SK-MEL-5 (cell line): ENCODE results near the gene PTRH2. TPM values are rescaled to one million over a fixed set of nuclear protein-coding genes. Genes with fewer than 3 reads are reported as not detected.
"Not testable (repeated sequence)": the region's sequence is repeated elsewhere in the genome, so short reads cannot be mapped to it uniquely, and the experiment has no call there.

ENCODE experiments used
- DNase-seq: peaks from one replicate; pipeline ENCODE4 v3.0.0-alpha.2; 2016; ENCODE audit warnings: low read depth, low spot score
- in situ Hi-C: cut with HindIII; loops from 2 replicates; pipeline ENCODE4 v1.10.0; 2016; ENCODE audit warnings: low sequenced_read_pairs, high pct_unique_total_duplicates, low pct_unique_long_range_greater_than_20kb
- total RNA-seq: library from RNA; depleted of rRNA; stranded (reverse); fragments of >200 nt; shearing (Covaris generic); gene quantifications from 2 replicates; pipeline ENCODE4 v1.2.3, GENCODE V29; 2014

The PTRH2 gene
- total RNA-seq, 1 experiment from 2014 or later, result 104 TPM

GRCh38 chr17:59688496-59688895 lies 18.7 kb downstream of the PTRH2 start:
- DNase-seq, result no peak
- in situ Hi-C loops, result no loop called here

- no peak for DNase-seq
- in situ Hi-C loops, result no loop called here
These were observed 19.2 kb downstream of the PTRH2 start for GRCh38 chr17:59688008-59688407.

GRCh38 chr17:59684967-59685366 lies 22.3 kb downstream of the PTRH2 start:
- in situ Hi-C loops, result no loop called here
- DNase-seq, result no peak

- no peak for DNase-seq
- in situ Hi-C loops, result no loop called here
These were observed 23.9 kb downstream of the PTRH2 start for GRCh38 chr17:59683283-59683682.

GRCh38 chr17:59680314-59680713 lies 26.9 kb downstream of the PTRH2 start:
- in situ Hi-C loops, result no loop called here
- no peak for DNase-seq

- in situ Hi-C loops, result no loop called here
- no peak for DNase-seq
These were observed 28.3 kb downstream of the PTRH2 start for GRCh38 chr17:59678918-59679317.

GRCh38 chr17:59676716-59677115 lies 30.5 kb downstream of the PTRH2 start:
- in situ Hi-C loops, result no loop called here
- DNase-seq, result no peak

- in situ Hi-C loops, result no loop called here
- no peak for DNase-seq
These were observed 32.0 kb downstream of the PTRH2 start for GRCh38 chr17:59675231-59675630.

GRCh38 chr17:59671386-59671785 lies 35.8 kb downstream of the PTRH2 start:
- in situ Hi-C loops, result no loop called here

GRCh38 chr17:59669944-59670343 lies 37.3 kb downstream of the PTRH2 start:
- DNase-seq, result no peak
- in situ Hi-C loops, result no loop called here

More at GRCh38 chr17:59671386-59671785, 35.8 kb downstream of the PTRH2 start:
- DNase-seq, result no peak

GRCh38 chr17:59669411-59669810 lies 37.8 kb downstream of the PTRH2 start:
- DNase-seq, result no peak
- in situ Hi-C loops, result no loop called here

- no peak for DNase-seq
- in situ Hi-C loops, result no loop called here
These were observed 38.4 kb downstream of the PTRH2 start for GRCh38 chr17:59668816-59669215.

- in situ Hi-C loops, result no loop called here
- DNase-seq, result no peak
These were observed 41.0 kb downstream of the PTRH2 start for GRCh38 chr17:59666235-59666634.

GRCh38 chr17:59656624-59657023 lies 50.6 kb downstream of the PTRH2 start:
- DNase-seq, in situ Hi-C loops: not testable (repeated sequence)

- no peak for DNase-seq
- in situ Hi-C loops, result no loop called here
These were observed 55.1 kb downstream of the PTRH2 start for GRCh38 chr17:59652119-59652518.

- DNase-seq, result no peak
- in situ Hi-C loops, result no loop called here
These were observed 55.9 kb downstream of the PTRH2 start for GRCh38 chr17:59651346-59651745.

- no peak for DNase-seq
- in situ Hi-C loops, result no loop called here
These were observed 56.6 kb downstream of the PTRH2 start for GRCh38 chr17:59650642-59651041.

GRCh38 chr17:59649886-59650285 lies 57.3 kb downstream of the PTRH2 start:
- no peak for DNase-seq
- in situ Hi-C loops, result no loop called here
